ENCODE data around the gene STARD7.
"Not testable (repeated sequence)": the region's sequence is repeated elsewhere in the genome, so short reads cannot be mapped to it uniquely, and the experiment has no call there.

The STARD7 gene

DNA sequence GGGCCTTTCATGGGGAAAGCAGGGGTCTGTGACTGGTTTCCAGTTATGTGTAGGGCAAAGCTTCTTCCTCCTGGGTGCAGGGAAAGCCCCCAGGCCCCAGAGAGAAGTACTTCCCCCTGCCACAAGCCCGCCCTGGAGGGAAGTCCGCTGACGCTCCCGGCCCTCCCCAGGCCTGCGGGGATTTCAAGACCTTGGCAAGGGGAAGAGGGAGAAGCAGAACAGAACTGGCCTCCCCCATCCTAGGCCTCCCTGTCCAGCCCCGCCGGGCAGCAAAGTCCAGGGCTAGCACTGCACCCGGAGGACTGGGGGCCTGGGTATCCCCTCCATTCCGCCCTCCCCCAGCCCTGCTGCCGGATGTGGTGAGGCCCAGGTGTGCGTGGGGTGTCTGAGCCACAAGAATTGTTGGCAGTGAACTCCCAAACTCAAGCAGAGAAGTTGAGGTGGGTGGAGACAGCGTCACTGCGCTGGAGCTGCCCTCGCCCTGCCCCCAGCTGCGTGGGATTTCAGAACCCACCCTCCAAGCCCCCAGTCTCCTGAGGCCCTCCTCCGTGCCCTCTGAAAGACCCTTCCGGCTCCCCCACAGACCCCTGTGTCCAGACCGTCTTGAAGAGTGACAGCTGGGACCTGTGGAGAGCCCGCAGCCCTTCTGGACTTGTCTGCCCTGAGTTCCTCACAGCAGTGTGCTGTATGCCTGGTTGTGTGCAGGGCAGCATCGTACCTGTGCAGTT is 62.3 kb downstream of the STARD7 start:
- DNase-seq: no peak

DNA sequence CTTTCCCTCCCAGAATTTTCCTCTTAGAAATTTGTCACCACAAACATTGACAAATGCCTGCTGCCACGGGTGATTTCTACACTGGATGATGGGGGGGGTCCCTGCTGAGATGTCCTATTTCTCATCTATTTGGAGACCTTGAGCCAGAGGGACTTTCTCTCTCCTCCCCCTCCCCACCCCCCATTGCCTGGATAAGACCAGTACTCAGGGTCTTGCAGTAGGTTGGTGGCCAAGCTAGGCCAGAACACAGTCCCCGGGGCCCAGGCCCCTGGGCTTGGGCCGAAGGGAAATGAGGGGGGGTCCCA is 62.8 kb downstream of the STARD7 start:
- DNase-seq: no peak

DNA sequence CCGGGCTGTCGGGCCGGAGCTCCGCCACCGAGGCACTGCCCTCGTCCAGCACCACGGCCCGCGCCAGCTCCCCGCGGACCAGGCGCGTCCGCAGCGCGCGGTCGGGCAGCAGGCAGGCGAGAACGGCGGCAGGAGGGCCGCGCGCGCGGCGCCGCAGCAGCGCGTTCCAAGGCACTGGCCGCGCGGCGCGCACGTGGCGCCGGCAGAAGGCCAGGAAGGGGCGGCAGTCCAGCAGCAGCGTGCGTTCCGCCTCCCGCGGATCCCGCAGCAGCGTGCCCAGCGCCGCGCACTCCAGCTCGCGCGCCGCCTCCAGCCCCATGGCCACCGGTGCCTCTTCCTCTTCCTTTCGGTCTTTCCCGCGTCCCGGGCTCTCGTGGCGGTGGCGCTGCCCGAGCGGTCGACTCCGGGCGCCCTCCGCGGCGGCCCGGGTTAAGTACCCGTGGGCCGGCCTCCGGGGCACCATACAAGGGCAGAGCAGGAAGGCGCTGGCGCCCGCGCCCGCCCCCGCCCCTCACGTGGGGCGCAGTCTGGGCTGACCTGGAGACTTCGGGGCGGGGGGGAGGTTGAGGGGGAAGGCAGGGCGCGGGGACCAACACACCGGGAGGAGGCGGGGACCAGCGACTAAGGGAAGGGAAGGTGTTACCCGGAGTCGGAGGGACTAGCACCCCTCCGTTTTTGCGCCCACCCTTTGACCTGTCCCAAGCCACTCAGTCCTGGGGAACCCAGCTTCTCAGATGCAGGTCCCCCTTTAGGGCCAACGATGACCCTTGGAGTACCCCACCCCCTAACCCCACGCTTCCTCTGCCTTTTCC is 63.4 kb downstream of the STARD7 start, which contains the start of gene DUSP2:
TSS of gene DUSP2 (minus strand) at position 405 of the 812 bp plus-strand sequence. CDS start at position 319, 86 bp downstream.
- DNase-seq: peak; percentile 59

DNA sequence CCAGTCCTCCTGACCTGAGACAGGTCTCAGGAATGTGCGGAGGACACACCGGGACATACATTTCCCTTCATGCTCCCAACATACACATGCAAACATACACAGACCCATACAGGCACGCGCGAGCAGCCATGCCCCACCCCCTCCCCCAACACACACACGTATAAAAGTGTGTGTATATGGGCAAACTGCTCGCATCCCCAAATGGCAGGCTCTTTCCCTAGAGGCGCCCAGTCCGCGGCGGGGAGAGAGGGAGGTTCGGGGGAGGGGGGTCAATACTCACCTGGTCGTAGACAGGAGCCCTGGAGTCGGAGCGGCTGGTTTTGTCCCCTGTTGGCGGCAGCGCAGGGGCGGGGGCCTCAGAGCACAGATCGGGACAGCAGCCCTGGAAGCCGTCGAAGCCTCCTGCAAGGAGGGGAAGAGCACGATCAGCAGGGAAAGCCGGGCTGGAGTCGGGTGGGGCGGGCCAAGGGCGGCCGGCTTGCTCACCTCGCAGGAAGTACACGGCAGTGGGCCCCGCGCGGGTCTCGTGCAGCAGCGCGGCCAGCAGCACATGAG is 64.1 kb downstream of the STARD7 start:
- no peak for DNase-seq

DNA sequence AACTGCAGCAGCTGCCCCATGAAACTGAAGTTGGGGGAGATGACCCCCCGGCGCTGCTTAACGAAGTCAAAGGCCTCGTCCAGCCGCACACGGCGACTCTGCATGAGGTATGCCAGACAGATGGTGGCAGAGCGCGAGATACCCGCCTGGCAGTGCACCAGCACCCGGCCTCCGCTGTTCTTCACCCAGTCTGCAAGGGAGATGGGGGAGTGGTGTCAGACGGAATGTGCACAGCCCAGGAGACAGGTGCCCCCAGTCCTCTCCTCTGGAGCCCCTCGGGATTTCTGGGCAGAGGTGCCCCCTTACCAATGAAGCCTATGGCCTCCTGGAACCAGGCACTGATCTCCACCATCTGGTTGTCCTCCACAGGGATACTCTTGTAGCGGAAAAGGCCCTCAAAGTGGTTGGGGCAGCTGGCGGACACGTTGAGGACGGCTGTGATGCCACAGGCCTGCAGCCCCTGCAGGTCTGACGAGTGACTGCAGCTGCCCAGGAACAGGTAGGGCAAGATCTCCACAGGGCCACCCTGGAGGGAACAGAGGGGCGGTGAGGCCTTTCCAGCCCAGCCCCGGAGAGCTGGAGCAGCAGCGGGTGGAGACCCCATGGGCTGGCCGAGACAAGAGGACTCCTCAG is 64.7 kb downstream of the STARD7 start:
- peak; percentile 48 for DNase-seq

DNA sequence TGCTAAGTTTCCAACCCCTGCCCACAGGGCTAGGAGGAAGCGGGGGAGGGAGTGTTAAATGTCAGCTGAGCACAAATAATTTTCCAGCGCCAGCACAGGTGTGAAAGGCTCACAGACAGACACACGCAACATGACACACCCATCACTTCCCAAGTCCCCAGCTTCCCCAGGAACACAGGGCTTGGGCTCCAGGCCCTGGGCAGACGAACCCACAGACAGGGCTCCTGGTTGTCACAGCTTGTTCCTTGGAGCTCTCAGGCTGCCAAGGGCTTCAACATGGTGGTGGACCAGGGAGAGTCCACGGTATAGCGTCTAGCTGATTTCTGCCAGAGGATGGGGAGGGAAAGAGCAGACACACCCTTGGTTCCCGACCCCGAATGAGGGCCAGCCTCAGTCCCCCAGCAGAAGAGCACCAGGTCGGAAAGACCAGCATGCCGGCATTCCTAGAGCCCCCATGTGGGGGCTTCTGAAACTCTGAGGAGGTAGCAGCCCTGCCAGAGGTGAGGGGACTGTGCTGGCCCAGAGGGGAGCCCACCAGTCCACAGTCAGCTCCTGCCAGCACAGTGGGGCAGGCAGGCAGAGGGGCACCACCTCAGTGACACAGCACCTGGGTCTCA is 65.3 kb downstream of the STARD7 start:
- DNase-seq: no peak

DNA sequence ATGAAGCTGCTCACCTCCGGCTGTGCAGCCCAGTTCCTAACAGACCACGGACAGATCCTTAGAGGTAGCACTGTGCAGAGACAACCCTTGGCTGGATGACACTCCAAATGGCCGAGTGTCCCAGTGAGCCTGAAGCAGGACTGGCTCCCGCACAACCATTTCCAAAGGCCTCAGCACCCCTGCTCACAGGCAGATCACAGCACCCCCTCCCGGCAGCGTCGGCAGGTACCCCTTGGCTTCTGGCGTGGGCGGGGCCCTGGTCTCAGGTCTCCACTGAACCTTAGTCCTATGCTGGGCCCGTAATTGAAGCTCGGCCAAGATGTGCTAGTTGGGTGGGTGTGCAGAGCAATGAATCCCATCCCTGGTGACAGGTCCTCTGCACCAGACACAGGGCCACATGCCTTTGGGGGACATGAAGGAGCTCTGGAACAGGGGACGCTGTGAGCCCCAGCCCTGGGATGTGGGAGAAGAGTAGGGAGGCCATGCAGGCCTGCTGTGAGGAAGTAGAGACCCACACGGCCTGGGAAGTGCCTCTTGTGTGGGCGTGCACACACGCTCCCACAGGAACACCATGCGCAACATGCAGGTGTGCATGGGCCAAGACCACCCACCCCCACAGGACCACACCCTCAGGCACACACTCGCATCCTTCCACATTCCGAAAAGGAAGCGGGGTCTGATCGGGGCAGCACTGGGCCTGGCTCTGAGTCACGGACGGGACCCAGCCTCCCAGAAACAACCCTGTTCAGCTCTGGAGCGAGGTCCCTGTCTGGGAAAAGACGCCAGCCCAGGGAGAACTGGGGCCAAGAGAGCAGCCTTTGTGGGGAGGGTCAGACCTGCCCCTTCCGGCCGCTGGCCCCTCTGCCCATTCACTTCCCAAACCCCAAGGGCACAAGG is 66.2 kb downstream of the STARD7 start:
- no peak for DNase-seq

DNA sequence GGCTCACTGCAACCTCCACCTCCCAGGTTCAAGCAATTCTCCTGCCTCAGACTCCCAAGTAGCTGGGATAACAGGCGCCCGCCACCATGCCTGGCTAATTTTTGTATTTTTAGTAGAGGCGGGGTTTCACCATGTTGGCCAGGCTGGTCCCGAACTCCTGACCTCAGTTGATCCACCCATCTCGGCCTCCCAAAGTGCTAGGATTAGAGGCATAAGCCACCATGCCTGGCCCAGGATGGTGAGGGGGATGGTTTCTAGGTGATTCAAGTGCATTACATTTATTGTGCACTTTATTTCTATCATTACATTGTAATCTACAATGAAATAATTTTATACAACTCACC is 67.0 kb downstream of the STARD7 start:
- DNase-seq: not testable (repeated sequence)

DNA sequence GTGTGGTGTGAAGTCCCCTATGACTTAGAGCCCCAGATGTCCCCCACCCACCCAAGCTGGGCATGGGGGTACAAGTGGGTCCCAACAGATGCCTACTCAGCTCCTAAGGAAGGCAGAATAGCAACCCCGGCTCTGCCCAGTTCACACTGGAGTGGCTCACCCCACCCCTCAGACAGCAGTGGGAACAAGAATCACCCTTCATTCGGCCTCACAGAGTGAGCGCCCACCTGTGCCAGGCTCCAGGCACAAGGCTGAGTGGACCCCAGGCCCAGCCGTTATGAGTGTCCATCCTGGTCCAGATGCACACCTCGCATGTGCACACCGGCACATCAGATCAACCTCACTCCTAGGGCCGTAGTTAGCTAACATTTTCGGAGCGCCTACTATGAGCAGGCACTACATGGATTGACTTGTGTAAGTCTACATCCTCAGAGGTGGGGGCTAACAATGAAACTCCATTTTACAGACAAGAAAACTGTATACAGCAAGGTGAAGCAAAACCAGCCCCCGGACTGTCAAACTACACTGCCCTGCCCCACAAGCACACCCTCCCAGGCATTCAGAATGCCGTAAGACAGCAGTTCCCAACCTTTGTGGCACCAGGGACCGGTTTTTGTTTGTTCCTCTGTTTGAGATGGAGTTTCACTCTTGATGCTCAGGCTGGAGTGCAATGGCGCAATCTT is 67.5 kb downstream of the STARD7 start:
- no peak for DNase-seq

DNA sequence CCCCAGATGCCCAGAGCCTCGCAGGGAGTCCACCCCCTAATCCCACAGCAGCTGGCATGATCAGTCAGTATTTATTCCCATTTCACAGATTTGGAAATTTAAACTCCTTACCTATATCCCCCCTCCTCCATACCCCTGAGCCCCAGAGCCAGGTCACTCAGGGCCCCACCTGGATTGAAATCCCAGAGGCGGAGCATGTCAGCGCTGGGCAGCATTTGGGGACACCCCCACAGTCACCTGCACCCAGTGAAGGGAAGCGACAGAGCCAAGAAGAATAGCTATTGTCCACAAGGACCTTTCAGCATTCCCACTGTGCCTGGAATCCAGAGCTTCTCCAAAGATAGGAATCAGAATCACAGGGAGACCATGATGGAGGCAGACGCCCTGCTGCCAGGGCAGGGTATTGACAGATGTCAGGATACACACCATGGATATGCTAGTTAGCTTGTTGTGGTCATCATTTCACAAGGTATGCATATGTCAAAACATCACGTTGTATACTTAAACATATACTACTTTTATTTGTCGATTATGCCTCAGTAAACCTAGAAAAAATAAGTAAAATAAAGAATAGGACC is 69.4 kb downstream of the STARD7 start:
- no peak for DNase-seq

DNA sequence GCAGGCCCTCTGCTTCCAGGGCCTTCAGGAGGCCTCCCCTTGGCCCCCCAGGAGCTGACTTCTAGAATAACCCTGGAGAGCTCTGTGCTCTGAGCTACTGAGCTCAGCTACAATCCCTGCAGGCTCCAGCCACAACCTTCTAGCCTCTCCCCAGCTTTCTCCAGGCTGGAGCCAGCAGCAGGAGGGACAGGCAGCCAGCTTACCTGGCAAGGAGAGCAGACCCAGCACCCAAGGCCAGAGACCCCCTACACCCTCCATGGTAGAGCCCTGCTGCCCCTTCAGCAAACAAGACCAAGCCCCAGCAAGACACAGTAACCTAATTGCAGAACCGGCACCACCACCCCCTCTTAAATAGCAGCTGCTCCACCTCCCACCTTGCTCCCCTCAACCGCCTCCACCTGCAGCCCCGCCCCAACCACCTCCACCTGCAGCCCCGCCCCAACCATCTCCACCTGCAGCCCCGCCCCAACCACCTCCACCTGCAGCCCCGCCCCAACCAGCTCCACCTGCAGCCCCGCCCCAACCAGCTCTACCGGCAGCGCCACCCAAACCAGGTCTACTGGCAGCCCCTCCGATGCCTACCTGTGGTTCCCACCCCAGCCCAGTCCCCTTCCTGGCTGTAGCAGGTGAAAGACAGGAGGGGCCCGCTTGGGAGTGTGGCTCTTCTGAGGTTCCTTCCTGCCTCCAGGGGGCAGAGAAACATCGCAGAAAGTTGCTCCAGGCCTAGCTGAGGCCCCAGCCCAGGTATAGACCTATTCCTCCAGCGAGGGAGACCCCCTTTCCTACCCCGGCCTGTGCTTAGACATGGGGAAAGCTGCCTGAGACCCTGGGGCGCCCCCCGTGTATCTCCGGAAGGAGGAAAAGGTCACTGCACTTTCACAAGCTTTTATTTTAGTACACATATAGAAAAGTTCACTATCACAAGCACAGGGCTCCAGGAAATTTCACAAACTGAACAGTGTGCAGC is 70.2 kb downstream of the STARD7 start, which contains the start of gene ASTL:
TSS of gene ASTL (minus strand) at position 324 of the 967 bp plus-strand sequence. CDS start at position 258, 66 bp downstream.
- peak; percentile 79 for DNase-seq

DNA sequence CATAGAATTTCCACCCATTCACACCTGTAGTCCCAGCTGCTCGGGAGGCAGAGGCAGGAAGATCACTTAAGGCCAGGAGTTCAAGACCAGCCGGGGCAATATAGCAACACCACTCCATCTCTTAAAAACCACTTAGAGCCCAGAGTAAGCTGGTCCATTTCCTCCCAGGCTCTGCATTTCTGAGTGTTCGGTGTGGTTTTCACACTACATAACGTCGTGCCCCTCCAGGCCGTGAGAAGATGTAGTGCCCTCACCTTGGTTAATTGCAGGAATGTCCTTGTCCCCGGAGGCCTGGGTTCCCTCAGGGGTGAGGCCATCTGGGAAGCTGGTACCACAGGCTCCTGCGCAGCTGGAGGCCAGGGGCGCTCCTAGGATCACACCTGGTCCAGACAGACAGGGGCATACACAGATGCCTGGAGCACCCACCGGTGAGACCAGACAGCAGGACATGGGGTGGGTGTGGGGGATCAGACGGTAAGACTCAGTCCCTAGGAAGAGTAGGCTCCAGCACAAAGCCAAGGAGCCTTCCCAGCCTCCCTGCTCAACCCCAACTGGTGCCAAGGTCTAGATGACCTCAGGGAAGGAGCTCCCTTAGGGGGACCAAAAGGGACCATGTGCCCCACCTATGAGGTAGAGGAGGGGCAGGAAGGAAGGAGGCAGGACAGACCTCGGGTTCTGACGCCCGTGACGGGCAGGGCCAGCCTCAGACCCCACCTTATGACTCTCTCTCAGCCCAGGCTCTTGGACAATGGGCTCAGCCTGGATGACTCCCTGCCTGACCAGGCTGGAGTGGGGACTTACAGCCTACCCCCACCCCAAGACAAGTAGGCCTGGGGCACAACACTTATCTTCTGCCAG is 71.1 kb downstream of the STARD7 start:
- no peak for DNase-seq

DNA sequence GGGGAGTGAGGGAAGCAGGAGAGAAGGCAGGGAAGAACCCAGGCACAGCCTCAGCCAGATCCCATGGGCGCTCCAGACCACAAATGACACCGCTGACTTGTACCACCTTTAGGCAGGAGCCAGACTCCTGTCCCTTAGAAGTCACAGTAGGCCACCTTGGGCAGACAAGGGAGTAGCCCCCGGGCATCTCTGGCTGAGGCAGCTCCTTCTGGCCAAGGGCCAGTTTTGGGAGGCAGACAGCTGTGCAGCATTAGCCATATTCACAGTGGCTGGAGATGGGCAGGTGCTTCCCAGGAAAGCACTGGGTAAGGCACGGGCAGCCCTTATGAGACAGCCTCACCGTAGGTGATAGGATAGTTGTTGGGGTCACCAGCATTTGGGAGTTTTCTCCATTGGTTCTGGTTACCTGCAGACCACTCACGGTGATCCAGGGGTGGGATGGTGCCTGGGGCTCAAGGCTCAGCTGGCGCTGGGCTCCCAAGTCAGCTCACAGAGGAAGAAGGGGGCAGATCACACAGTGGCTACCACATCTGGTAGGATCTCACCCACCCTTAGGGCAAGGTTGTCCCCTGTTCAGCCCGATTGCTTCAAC is 72.4 kb downstream of the STARD7 start:
- peak; percentile 54 for DNase-seq

DNA sequence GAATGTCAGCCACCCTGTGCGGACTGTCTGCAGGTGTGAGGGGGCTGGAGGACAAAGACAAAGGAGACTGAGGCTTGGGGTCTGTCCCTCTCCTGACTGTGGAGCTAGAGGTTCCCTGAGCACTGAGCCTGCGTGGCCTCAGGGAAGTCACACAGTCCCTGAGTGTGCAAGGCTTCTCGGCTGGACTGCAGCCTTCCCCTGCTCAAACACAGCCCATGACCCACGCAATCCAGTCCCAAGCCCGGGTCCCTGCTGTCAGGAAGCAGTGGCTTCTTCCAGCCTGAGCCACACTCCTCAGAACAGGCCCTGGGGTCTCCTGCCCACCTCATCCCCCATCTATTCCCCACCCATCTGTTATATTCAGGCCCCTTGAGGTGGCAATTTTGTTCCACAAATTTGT is 73.0 kb downstream of the STARD7 start:
- DNase-seq: no peak

DNA sequence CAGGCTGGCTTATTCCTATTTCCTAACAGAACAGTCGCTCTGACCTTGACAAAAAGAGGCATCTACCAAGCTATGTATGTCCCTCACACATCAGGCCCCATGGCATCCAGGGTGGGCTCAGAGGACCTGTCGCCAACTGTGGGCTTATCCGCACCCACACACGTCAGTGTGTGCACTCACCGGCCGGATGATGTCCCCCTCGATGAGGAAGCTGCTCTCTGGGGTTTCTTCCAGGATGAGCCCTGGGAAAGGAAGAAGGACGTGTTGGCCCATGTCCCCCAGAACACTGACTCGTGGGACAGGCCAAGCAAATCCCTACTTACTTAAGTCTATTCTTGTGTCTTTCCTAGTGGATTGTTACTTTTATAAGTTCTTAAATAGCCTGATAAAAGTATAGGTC is 73.5 kb downstream of the STARD7 start:
- no peak for DNase-seq

All from DMS79 (cell line).